Measurements from ENCODE around the gene MC1R. TPM values are rescaled to one million over a fixed set of nuclear protein-coding genes. Genes with fewer than 3 reads are reported as not detected.

MC1R gene
- total and polyA plus RNA-seq, 2 of the 8 experiments (the other 6 are each of a cell fraction or from before 2014, with no cell fraction given): 2.2 to 2.9 TPM

DNA sequence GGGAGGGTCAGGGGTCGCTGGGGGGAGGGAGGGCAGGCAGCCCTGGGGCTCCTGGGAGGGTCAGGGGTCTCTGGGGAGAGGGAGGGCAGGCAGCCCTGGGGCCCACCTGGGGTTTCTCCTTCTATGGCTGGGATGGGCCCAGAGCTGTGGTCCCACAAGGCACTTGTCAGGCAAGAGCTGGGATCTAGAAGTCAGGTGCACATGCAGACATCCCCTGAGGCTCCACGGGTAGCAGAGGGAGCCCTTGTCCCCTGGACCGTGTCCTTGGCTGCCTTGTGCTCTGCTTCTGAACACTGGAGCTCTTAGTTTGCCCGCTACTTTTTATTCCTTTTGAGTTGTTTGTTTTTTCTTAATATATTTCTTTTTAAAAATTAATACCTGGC lies 6.3 kb downstream of the MC1R start:
- POLR2A ChIA-PET (ENCODE audit: partially characterized antibody): interaction anchor here (0.8 to 6.5 kb wide), 15 partner anchors 9 to 213 kb away, joined by 3 to 71 read pairs (median 4); partner anchors contain the start of genes DBNDD1, DEF8 and TCF25
- Histone ChIP-seq H3K27me3 (replicated peaks in 1 of 4; ENCODE audit: control insufficient read depth in 3 of 4, extremely low read depth in 1 of 4, insufficient read depth in 3 of 4, low read length in 3 of 4) (peaks cover 0 to 8% (median 5%) of the 10 kb centered on the region in 4 experiments; a peak in 4 of 7 replicates), H4K8ac (ENCODE audit: extremely low read depth, insufficient read depth, low read length) (no peak overlapping the region), H3K4me2 (ENCODE audit: insufficient read depth in 1 of 2, low read depth in 2 of 2, low read length in 2 of 2) (peak overlapping the region; percentile 82 to 96), H3K9ac (replicated peaks in 1 of 4; ENCODE audit: extremely low read depth in 1 of 4, low read depth in 3 of 4, low read length in 3 of 4) (no peak overlapping the region), H3K27ac (ENCODE audit: low read depth, low read length) (no peak overlapping the region), H4K91ac (replicated peaks; ENCODE audit: insufficient read length, low read length) (no peak overlapping the region), H3K18ac (ENCODE audit: extremely low read depth, low read length) (no peak overlapping the region), H2BK5ac (ENCODE audit: low read depth, low read length) (no peak overlapping the region), H3K36me3 (ENCODE audit: control insufficient read depth in 2 of 4, insufficient read depth in 4 of 4, low read length in 3 of 4) (peaks cover 0 to 6% (median 0%) of the 10 kb centered on the region in 4 experiments; a peak in 1 of 8 replicates), H3K14ac (ENCODE audit: insufficient read length) (no peak overlapping the region), H3K4me1 (replicated peaks in 1 of 4; ENCODE audit: control insufficient read depth in 3 of 4, insufficient read depth in 4 of 4, low read length in 3 of 4) (peaks cover 0 to 32% (median 20%) of the 10 kb centered on the region in 4 experiments; a peak in 6 of 7 replicates), H3K23me2 (ENCODE audit: low read depth, low read length) (peaks cover 22% of the 10 kb centered on the region), H3K79me1 (ENCODE audit: low read depth, low read length) (peaks cover 6% of the 10 kb centered on the region; the same call in 1 of the 2 replicates), H3K4me3 (ENCODE audit: extremely low read depth in 1 of 4, insufficient read depth in 2 of 4, low read depth in 3 of 4, low read length in 4 of 4) (peak overlapping the region in 3 of 4 experiments; percentile 57 to 95 (median 73); a peak in 5 of 8 replicates), H3K23ac (ENCODE audit: insufficient read length) (no peak overlapping the region), H4K20me1 (replicated peaks in 1 of 2; ENCODE audit: control insufficient read depth in 1 of 2, insufficient read depth in 2 of 2, low read length in 2 of 2) (peaks cover 5 to 14% of the 10 kb centered on the region in 2 experiments), H2AK5ac (ENCODE audit: low read depth, low read length) (no peak overlapping the region), H2BK120ac (replicated peaks; ENCODE audit: low read depth, low read length) (no peak overlapping the region), H2BK12ac (ENCODE audit: low read depth, low read length) (no peak overlapping the region), H2BK15ac (ENCODE audit: low read length) (no peak overlapping the region), H3K79me2 (ENCODE audit: control insufficient read depth in 1 of 2, insufficient read depth in 2 of 2, low read length in 2 of 2) (peaks cover 0 to 5% of the 10 kb centered on the region in 2 experiments; a peak in 2 of 4 replicates), H2BK20ac (ENCODE audit: low read length) (no peak overlapping the region), H3K9me3 (ENCODE audit: insufficient read depth in 2 of 2, low read depth in 1 of 2, low read length in 1 of 2) (no peaks in the 10 kb centered on the region), H4K5ac (ENCODE audit: insufficient read length, low read depth, low read length) (no peak overlapping the region), H2AFZ (ENCODE audit: low read length) (no peak overlapping the region), H3K56ac (replicated peaks; ENCODE audit: insufficient read length, low read depth, low read length) (no peak overlapping the region), H3K4ac (replicated peaks; ENCODE audit: insufficient read length, low read depth, low read length) (no peak overlapping the region)
- CTCF ChIA-PET (ENCODE audit: partially characterized antibody): interaction anchor here (0.9 to 8.7 kb wide), 5 partner anchors 9 to 224 kb away, joined by 3 to 70 read pairs (median 4); partner anchors contain the start of gene DEF8
- WGBS, 2 experiments (ENCODE audit: extremely low coverage in 1 of 2, insufficient coverage in 1 of 2, insufficient read length in 1 of 2, insufficient replicate concordance in 2 of 2, low coverage in 1 of 2, low lambda C conversion rate in 2 of 2, missing lambda C conversion rate in 1 of 2): 35% methylated on average over 4 of the region's 4 CpGs; no CpG with 5 or more reads in 1 of the 2 experiments
- FAIRE-seq (no peak), DNase-seq (ENCODE audit: low read depth in 1 of 2, low spot score in 2 of 2) (no peak)
- TF ChIP-seq ZNF274 (IDR thresholded peaks at IDR 0.05; ENCODE audit: borderline replicate concordance, extremely low read depth, low read length) (no peak), HDAC6 (IDR thresholded peaks at IDR 0.05; ENCODE audit: low read depth, low read length) (no peak), POLR2AphosphoS5 (IDR thresholded peaks at IDR 0.05; ENCODE audit: low read depth, low read length) (no peak), KDM4A (IDR thresholded peaks at IDR 0.05; ENCODE audit: low read depth, low read length, severe bottlenecking) (no peak), GTF2F1 (IDR thresholded peaks at IDR 0.05; ENCODE audit: borderline replicate concordance, low read depth, low read length) (no peak), CBX8 (IDR thresholded peaks at IDR 0.05; ENCODE audit: borderline replicate concordance, low read depth, low read length) (no peak), POLR2A (IDR thresholded peaks at IDR 0.05; ENCODE audit: control extremely low read depth in 1 of 2, low read depth in 2 of 2, low read length in 2 of 2) (no peak), BCL11A (IDR thresholded peaks at IDR 0.05; ENCODE audit: low read depth in 2 of 2, low read length in 2 of 2) (no peak)
